Measurements from ENCODE around the gene LPP. TPM values are rescaled to one million over a fixed set of nuclear protein-coding genes. Genes with fewer than 3 reads are reported as not detected.
"Not testable (repeated sequence)": the region's sequence is repeated elsewhere in the genome, so short reads cannot be mapped to it uniquely, and the experiment has no call there.

The LPP gene
- total RNA-seq, 1 donor from 2014 or later: 109 TPM

- ATAC-seq (no peak), DNase-seq (no peak)
- intact Hi-C loops (cut with micrococcal nuclease): no loop called here
Observed at GRCh38 chr3:188677344-188677743, 523.4 kb downstream of the LPP start.

GRCh38 chr3:188680189-188680588 lies 526.2 kb downstream of the LPP start:
- intact Hi-C loops (cut with micrococcal nuclease): no loop called here
- DNase-seq (no peak), ATAC-seq (peak; percentile 17)

DNA sequence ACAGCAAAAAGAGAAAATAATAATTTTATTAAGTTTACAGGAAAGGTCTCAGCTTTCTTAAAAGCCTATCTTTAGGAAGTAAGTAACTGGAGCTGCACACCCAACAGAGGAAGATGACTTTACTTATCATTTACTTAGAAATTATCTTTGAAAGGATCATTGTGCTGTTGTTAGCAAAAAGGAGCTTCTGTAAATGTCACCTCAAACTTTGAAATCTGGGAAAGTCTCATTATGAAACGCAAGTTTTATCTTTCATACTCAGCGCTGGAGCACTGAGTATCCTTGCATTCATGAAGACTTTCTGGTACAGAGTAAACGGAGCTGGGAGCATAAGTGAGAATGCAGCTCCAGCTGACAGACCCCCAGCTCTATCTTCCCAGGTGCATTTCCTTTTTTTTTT lies 526.6 kb downstream of the LPP start:
- DNase-seq: no peak
- intact Hi-C loops (cut with micrococcal nuclease): no loop called here
- ATAC-seq: no peak

DNA sequence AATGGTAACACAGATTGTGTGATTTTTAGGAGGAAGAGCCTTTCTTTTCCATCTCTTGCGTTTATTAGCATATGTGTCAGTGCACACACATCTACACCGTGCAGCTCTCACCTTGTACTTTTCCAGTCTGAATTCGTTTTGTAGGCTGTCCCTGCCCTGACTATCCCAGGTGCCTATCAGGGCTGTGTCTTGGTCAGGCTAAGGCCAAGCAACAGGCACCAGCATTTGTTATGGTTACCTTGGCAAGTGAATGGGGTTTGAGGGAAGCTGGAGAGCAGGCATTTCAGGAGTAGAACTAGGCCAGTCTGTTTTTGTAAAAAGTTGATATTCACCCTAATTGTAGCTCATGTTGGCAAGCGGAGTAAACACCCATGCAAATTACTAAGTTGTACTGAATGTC lies 528.4 kb downstream of the LPP start:
- ATAC-seq: peak; percentile 46
- no peak for DNase-seq
- intact Hi-C loops (cut with micrococcal nuclease): no loop called here

- ATAC-seq (peak; percentile 84), DNase-seq (no peak)
- intact Hi-C loops (cut with micrococcal nuclease): no loop called here
Observed at GRCh38 chr3:188683032-188683521, 529.1 kb downstream of the LPP start.

DNA sequence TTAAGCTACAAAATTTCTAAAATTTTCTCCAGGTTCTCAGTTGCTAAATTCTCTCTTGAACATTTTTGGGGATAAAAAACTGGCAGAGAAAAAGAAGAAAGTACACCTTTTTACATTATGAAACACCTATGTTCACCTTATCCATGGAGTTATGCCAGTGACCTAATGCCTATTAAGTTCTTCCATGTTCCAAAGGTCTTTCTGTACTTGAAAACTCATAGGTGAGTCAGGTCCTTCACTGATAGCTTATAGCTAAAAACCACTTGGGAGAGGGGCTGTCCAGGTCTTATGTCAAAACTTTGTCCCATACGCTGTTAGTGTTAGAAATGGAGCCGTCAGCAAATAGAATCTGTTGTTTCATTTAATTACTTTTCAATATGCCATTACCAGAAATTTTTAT lies 530.3 kb downstream of the LPP start:
- no peak for ATAC-seq
- intact Hi-C loops (cut with micrococcal nuclease): no loop called here
- no peak for DNase-seq

- DNase-seq (no peak), ATAC-seq (no peak)
- intact Hi-C loops (cut with micrococcal nuclease): no loop called here
Observed at GRCh38 chr3:188685789-188686188, 531.8 kb downstream of the LPP start.

DNA sequence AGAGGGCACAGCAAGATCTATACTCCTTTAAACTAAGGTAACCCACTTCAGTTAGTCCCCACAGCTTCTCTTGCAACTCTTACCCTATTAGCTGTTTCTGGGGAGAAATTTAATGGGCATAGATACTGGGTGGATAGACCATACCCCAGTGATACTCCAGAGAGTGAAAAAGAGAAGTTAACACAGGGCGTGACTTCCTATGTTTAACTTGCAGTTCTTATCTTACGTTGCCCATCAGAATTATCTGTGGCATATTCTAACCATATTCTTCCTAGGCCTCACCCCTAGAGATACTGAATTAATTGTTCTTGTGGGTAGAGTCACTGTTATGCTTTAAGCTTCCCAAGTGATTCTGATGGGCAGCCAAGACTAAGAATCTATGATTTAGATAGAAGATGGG lies 532.4 kb downstream of the LPP start:
- ATAC-seq (no peak), DNase-seq (no peak)
- intact Hi-C loops (cut with micrococcal nuclease): no loop called here

GRCh38 chr3:188687389-188687788 lies 533.4 kb downstream of the LPP start:
- ATAC-seq (no peak), DNase-seq (no peak)
- intact Hi-C loops (cut with micrococcal nuclease): no loop called here

GRCh38 chr3:188689101-188689574 lies 535.2 kb downstream of the LPP start:
- DNase-seq (no peak), ATAC-seq (peak; percentile 54)
- intact Hi-C loops (cut with micrococcal nuclease): no loop called here

DNA sequence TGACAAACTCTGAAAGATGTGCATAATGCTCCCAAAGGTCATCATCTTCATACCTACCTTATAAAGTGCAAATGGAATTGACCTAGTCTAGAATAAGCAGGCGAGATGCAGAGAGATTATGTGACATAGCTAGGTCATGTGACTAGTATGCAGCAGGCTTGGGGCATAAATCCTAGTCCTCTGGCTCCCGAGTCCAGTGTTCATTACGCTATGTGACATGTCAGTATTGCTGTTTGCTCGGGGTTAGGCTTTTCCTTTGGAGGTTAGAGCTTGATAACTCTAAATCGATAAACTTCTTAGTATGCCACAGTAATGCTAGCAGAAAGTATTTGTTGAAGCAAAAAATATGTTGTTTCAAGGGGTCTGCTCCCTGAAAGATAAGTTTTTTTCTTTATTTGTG lies 536.1 kb downstream of the LPP start:
- intact Hi-C loops (cut with micrococcal nuclease): no loop called here
- DNase-seq (no peak), ATAC-seq (no peak)

DNA sequence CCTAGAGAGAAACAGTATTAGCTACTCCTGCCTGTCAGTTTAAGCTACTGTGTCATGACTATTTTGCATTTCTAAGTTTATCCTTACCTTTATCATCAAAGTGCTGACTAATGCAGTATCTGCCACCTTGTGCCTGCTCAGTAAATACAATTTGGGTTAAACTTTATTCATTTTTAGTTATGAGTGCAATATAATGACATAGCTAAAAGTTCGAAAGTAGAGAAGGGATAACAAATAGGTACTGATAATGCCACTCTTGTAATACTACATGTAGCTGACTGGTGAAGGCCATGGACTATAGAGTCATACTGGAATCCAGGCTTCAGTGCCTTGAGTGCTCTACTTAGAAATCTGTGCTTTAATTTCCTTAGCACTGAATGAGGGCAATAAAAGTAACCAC lies 537.0 kb downstream of the LPP start:
- no peak for ATAC-seq
- no peak for DNase-seq
- intact Hi-C loops (cut with micrococcal nuclease): no loop called here

- intact Hi-C loops (cut with micrococcal nuclease): no loop called here
- ATAC-seq (no peak), DNase-seq (no peak)
Observed at GRCh38 chr3:188691665-188692064, 537.7 kb downstream of the LPP start.

- DNase-seq (no peak), ATAC-seq (no peak)
- intact Hi-C loops (cut with micrococcal nuclease): no loop called here
Observed at GRCh38 chr3:188692700-188693099, 538.7 kb downstream of the LPP start.

DNA sequence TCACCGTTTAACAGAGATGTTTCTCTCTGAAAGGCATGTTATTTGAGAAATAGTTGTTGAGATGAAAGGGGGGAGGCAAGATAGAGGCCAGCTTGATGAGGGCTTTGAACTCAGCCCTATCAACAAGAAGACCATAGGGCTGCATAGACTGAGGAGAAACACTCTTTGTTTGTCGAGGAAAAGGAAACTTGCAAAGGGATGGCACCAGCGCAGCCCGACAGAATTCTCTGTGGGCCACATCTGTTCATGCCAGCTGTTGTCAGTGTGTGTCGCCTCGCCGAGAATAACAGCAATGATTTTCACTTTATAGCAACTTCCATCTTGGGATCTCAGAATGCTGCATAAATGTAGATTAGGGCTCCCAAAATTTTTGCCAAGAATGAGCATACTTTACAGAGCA lies 539.5 kb downstream of the LPP start:
- DNase-seq (no peak), ATAC-seq (no peak)
- intact Hi-C loops (cut with micrococcal nuclease): no loop called here

GRCh38 chr3:188695241-188695640 lies 541.3 kb downstream of the LPP start:
- DNase-seq (no peak), ATAC-seq (no peak)
- intact Hi-C loops (cut with micrococcal nuclease): no loop called here

DNA sequence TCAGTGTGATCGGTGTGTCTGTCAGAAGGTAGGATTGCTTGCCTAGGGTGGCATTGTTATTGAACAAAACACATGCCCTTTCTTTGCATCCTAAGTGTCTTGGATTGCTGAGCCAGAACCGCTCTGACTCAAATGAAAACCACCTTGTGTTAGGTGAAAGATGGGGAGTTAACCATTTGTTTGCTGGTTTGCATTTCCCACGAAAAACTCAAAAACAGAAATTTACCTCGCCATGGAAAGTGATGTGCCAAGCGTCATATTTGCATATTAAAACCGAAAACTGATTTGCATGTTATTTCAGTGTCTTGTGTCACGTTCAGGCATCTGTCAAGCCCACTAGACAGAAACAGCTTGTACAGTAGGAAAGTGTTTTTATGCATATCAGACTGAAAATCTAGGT lies 543.2 kb downstream of the LPP start:
- no peak for ATAC-seq
- intact Hi-C loops (cut with micrococcal nuclease): no loop called here
- no peak for DNase-seq

- intact Hi-C loops (cut with micrococcal nuclease): no loop called here
- ATAC-seq: no peak
- DNase-seq: no peak
Observed at GRCh38 chr3:188698436-188698835, 544.5 kb downstream of the LPP start.

DNA sequence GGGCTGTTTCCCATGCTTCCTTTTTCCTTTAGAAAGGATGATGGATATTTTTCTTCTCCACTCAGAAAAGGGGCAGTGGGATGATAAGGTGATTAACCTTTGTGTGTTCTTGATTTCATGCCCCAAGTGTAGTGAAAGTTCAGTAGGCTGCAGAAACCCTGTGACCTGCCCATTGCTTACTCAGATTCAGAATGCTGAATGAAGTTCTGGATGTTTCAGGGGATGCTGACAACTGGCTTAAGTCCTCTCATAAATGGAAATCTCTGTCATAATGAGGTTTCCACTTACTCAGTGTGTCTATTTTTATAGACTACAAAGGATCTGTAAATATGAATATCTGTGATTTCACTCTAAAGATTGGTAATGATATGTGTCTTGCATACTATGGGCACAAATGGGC lies 546.5 kb downstream of the LPP start:
- DNase-seq (no peak), ATAC-seq (no peak)
- intact Hi-C loops (cut with micrococcal nuclease): no loop called here

DNA sequence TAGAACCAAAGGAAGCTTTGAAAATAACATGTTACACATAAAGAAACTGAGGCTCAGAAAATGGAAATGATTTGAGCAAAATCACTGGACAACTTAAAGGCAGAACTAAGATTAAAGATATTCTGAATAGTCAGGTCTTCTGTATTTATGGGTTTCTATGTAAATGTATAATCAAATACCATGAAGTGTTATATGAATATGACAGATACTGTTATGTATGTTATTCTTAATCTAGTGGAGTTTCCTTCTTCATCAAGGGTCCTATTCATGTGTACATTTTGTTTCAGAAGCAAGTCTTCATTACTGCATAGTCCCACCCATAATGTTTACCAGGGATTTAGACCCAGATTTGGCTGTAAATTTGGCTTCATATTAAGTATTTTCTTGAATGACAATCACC lies 547.0 kb downstream of the LPP start:
- DNase-seq: no peak
- ATAC-seq: no peak
- intact Hi-C loops (cut with micrococcal nuclease): no loop called here

- ATAC-seq: peak; percentile 43
- intact Hi-C loops (cut with micrococcal nuclease): no loop called here
- DNase-seq: no peak
Observed at GRCh38 chr3:188701485-188701969, 547.6 kb downstream of the LPP start.

DNA sequence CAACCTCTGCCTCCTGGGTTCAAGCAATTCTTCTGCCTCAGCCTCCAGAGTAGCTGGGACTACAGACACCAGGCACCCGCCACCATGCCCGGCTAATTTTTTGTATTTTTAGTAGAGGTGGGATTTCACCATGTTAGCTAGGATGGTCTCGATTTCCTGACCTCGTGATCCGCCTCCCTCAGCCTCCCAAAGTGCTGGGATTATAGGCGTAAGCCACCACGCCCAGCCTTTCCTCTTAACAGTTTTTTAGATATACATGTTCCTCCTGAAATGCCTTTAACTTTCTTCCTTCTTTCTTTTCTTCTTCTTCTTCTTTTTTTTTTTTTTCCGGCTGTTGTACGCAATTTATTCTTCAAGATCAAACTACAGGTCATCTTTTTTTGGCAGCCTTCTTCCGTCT lies 548.1 kb downstream of the LPP start:
- DNase-seq; intact Hi-C loops (cut with micrococcal nuclease): not testable (repeated sequence)
- ATAC-seq: peak; percentile 14

All from left ventricle myocardium superior (tissue), 1 donor.